OCI-LY1 (cell line): ENCODE measurements around the gene CEP112.

Experiments used
- CTCF ChIP-seq: fragments of 200-600 bp; sonication (generic), shearing (Covaris generic); IDR thresholded peaks from 2 replicates; pipeline ENCODE4 v1.5.1; 2017; ENCODE audit warnings: mild to moderate bottlenecking, antibody characterized with exemption, low read length, moderate library complexity, mixed read lengths
- EZH2 ChIP-seq: fragments of 200-600 bp; sonication (generic), shearing (Covaris generic); IDR thresholded peaks from 2 replicates; pipeline ENCODE4 v1.8.0; 2017; ENCODE audit warnings: borderline replicate concordance, mixed run types, mild to moderate bottlenecking, antibody characterized with exemption, low read length, moderate library complexity, mixed read lengths

- no peak for TF ChIP-seq CTCF
- no peak for TF ChIP-seq EZH2
Measured at GRCh38 chr17:65900216-65900615, 291.7 kb downstream of the CEP112 start.
